Lower leg skin (tissue), 4 donors: ENCODE results near the gene KSR2. TPM values are rescaled to one million over a fixed set of nuclear protein-coding genes. Genes with fewer than 3 reads are reported as not detected.

Source experiments
- DNase-seq, 2 donors: peaks; one replicate each; pipeline ENCODE4 v3.0.0-alpha.2; 2019; ENCODE audit warnings: low spot score in 2 of 2
- H3K4me3 ChIP-seq: fragments of 200-600 bp; sonication (generic); 2 replicates; pipeline ENCODE4 v1.5.1; 2017; ENCODE audit warnings: mild to moderate bottlenecking, low read depth; ENCODE audit not compliant: poor library complexity, severe bottlenecking
- CTCF ChIP-seq, 3 donors: fragments of 450-650 bp; IDR thresholded peaks; one replicate each; pipeline ENCODE4 v1.5.1; 2016; ENCODE audit warnings: antibody characterized with exemption in 3 of 3, mild to moderate bottlenecking in 3 of 3, moderate library complexity in 2 of 3
- POLR2A ChIP-seq, 2 donors: fragments of 450-650 bp; IDR thresholded peaks; one replicate each; pipeline ENCODE4 v1.6.1; 2016 to 2017; ENCODE audit warnings: antibody characterized with exemption in 2 of 2, mild to moderate bottlenecking in 1 of 2, moderate library complexity in 1 of 2
- WGBS, 2 donors: methylation state at CpG; one replicate each; pipeline ENCODE4 v1.1.5; 2018; 5-methylcytosine and 5-hydroxymethylcytosine counted together
- intact Hi-C: fragments of 100-400 bp; cut with DNase I; formaldehyde crosslinking; loops from one replicate; pipeline ENCODE4 v1.15.0; 2023; ENCODE audit warnings: low total_unique reads
- total RNA-seq, 4 donors: library from RNA; depleted of rRNA; stranded (reverse); fragments of >200 nt; gene quantifications; one replicate each; pipeline ENCODE4 v1.1.0, GENCODE V29; 2016

Gene KSR2
- total RNA-seq, 4 donors from 2014 or later = 0.17 to 0.84 (median 0.35) TPM

DNA sequence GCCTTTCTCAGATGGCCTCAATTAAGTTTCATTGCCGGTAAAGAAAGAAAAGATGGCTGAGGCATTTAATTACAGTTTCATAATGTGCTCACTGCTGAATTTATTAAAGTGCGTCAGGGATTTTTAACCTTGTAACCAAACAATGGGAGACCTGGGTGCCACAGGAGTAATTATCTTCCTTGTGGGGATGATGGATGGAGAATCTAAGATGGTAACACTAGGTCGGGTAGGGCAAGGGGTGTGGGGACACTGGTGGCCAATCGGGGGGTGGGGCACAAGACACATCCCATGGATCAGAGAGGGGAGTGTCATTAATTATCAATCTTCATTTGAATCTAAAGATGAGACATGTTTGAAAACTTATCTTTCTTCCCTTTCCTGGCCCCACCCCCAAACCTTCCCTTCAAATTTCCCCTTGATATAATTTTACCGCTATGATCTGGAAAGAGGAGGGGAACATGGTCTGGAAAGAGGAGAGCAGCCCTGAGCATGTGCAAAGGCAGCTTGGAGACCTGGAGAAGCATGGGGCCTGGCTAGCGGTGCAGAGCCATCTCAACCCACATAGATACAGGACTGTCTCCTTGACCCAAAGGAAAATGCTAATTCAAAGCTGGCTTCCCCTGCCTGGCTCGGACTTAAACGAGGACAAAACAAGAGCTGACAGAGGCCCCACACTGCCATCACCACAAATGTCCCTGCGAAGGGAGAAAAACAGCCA is 376.0 kb downstream of the KSR2 start:
- WGBS, 2 donors = 65 to 71% methylated on average over 9 of the region's 9 CpGs
- peak in 1 of 2 donors; percentile 9 for DNase-seq
- TF ChIP-seq POLR2A (IDR thresholded peaks at IDR 0.05) (no peak), CTCF (IDR thresholded peaks at IDR 0.05) (no peak)
- intact Hi-C loops = no loop called here
- no peak overlapping the region for H3K4me3 ChIP-seq

DNA sequence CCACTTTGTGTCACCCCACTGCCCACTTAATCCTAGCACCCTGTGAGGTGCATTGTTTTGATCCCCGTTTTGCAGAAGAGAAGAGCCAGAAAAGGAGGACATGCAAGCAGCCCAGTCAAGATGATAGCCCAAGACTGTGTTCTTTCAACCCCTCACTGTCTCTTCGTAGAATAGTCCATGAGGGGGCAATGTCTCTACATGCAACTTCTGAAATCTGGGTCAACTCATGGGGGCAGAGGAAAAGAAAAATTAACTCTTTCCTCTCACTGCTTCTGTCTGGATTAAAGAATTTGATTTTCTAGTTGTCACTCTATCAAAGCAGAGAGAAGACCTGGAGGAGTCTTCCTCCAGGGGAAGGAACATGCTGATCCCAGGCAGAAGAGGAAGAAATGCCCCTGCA is 377.8 kb downstream of the KSR2 start:
- no peak for TF ChIP-seq POLR2A (IDR thresholded peaks at IDR 0.05)
- DNase-seq = no peak
- intact Hi-C loops = no loop called here
- H3K4me3 ChIP-seq = no peak overlapping the region
- 54 to 66% methylated on average over 2 of the region's 2 CpGs for WGBS, 2 donors

DNA sequence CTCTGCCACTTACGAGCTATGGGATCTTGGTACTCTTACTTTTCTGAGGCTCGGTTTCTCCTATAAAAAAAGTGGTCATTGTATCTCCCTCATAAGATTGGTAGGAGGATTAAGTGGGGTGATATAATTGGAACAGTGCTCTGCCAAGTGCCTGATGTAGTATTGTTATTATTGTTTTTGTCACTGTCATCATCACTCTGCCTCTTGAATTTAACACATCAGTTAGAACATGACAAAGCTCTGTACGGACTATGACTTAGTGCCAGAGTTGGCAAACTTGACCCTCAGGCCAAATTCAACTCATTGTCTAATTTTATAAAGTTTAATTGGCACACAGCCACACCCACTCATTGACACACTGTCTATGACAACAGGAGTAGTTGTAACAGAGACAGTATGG is 378.4 kb downstream of the KSR2 start:
- intact Hi-C loops = no loop called here
- 78 to 82% methylated on average over 3 of the region's 3 CpGs for WGBS, 2 donors
- TF ChIP-seq POLR2A (IDR thresholded peaks at IDR 0.05) (no peak), CTCF (IDR thresholded peaks at IDR 0.05) (no peak)
- no peak for DNase-seq
- H3K4me3 ChIP-seq = no peak overlapping the region

- no peak for TF ChIP-seq POLR2A (IDR thresholded peaks at IDR 0.05)
- TF ChIP-seq CTCF (IDR thresholded peaks at IDR 0.05) = no peak
- 93% methylated on average over 1 of the region's 1 CpG for WGBS, 2 donors
- H3K4me3 ChIP-seq = no peak overlapping the region
- no peak for DNase-seq
- intact Hi-C loops = loop anchor here (5.0 to 10.0 kb wide), 3 partner anchors 222 to 754 kb away; no protein-coding TSS in a partner anchor
These were observed 379.8 kb downstream of the KSR2 start for GRCh38 chr12:117589021-117589420.

DNA sequence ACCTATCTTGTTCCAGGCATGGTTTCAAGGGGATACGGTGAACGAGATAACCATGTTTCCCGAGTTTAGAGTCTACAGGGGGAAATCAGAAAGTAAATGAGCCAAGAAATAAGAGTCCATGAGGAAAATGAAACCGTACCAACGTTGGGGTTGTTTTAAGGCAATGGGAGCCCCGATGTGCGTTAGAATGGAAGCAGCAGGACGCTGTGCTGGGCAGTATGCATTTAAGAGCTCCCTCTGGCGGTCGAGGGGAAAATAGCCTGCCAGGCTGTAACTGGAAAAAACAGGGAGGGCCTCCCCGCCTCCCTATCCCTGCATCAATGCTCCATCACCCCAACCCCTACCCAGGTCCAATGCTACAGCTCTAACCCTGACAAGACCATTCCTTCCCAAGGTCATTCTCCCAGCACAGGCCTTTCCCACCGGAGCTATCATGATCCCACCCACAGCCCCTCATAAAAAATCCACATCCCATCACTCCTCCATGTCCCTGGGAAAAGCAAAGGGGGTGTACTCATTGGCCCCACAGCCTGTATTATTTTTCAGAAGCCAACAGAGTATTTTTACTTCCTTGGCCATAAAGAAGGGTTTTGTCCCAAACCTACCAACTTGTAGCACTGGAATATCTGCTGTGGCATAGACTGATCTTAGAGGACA is 381.0 kb downstream of the KSR2 start:
- 21 to 22% methylated on average over 12 of the region's 12 CpGs for WGBS, 2 donors
- H3K4me3 ChIP-seq = no peak overlapping the region
- DNase-seq = peak in 1 of 2 donors; percentile 26
- intact Hi-C loops = loop anchor here (5.0 to 10.0 kb wide), 3 partner anchors 220 to 753 kb away; no protein-coding TSS in a partner anchor
- no peak for TF ChIP-seq POLR2A (IDR thresholded peaks at IDR 0.05)
- peak in 1 of 3 donors; percentile 32 for TF ChIP-seq CTCF (IDR thresholded peaks at IDR 0.05)

DNA sequence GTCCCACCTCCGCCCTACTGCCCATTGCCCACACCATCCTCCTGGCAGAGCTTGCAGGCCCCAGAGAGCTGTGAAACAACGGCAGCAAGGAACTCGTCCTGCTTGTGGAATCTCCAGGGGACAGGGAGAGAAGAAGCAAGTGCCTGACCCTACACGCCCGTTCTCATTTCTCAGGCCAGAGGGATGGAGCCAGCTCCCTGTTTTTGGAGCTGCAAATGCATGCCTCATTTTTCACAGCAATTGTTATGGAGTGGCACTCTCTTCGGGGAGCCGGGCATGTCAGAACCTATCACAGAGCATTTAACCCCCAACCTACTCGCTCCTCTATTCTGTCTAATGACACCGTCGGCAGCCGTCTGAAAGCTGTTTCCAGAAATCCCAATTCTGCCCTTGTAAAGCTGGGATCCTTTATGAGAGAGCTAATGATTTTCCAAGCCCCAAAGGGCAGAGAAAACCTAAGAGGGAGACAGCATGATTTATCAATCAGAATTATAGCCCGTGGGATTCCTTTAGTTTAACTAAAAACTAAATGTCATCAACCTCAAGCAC is 385.0 kb downstream of the KSR2 start:
- intact Hi-C loops = loop anchor here (10.0 kb wide), 2 partner anchors 349 to 749 kb away; no protein-coding TSS in a partner anchor
- H3K4me3 ChIP-seq = no peak overlapping the region
- no peak for TF ChIP-seq CTCF (IDR thresholded peaks at IDR 0.05)
- no peak for TF ChIP-seq POLR2A (IDR thresholded peaks at IDR 0.05)
- no peak for DNase-seq
- 12 to 17% methylated on average over 12 of the region's 12 CpGs for WGBS, 2 donors
